ENCODE measurements around the gene WDR70. TPM values are rescaled to one million over a fixed set of nuclear protein-coding genes. Genes with fewer than 3 reads are reported as not detected.

The WDR70 gene
- total RNA-seq, 1 donor from 2014 or later: 43.0 TPM

- Mint-ChIP-seq H3K9me3 (ENCODE audit: low read depth) (peaks cover 6% of the 10 kb centered on the region), H3K4me1 (ENCODE audit: low read depth) (peaks cover 19% of the 10 kb centered on the region), H3K36me3 (ENCODE audit: insufficient read depth) (peaks cover 8% of the 10 kb centered on the region), H3K27ac (no peak overlapping the region), H3K27me3 (no peaks in the 10 kb centered on the region), H3K4me3 (ENCODE audit: low read depth) (no peak overlapping the region)
- no peak for DNase-seq (ENCODE audit: low spot score, unreplicated experiment)
- TF ChIP-seq, protein P1, sequence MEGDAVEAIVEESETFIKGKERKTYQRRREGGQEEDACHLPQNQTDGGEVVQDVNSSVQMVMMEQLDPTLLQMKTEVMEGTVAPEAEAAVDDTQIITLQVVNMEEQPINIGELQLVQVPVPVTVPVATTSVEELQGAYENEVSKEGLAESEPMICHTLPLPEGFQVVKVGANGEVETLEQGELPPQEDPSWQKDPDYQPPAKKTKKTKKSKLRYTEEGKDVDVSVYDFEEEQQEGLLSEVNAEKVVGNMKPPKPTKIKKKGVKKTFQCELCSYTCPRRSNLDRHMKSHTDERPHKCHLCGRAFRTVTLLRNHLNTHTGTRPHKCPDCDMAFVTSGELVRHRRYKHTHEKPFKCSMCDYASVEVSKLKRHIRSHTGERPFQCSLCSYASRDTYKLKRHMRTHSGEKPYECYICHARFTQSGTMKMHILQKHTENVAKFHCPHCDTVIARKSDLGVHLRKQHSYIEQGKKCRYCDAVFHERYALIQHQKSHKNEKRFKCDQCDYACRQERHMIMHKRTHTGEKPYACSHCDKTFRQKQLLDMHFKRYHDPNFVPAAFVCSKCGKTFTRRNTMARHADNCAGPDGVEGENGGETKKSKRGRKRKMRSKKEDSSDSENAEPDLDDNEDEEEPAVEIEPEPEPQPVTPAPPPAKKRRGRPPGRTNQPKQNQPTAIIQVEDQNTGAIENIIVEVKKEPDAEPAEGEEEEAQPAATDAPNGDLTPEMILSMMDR (IDR thresholded peaks at IDR 0.05; ENCODE audit: unreplicated experiment): no peak
These were observed 358.4 kb downstream of the WDR70 start for GRCh38 chr5:37737326-37738056.

DNA sequence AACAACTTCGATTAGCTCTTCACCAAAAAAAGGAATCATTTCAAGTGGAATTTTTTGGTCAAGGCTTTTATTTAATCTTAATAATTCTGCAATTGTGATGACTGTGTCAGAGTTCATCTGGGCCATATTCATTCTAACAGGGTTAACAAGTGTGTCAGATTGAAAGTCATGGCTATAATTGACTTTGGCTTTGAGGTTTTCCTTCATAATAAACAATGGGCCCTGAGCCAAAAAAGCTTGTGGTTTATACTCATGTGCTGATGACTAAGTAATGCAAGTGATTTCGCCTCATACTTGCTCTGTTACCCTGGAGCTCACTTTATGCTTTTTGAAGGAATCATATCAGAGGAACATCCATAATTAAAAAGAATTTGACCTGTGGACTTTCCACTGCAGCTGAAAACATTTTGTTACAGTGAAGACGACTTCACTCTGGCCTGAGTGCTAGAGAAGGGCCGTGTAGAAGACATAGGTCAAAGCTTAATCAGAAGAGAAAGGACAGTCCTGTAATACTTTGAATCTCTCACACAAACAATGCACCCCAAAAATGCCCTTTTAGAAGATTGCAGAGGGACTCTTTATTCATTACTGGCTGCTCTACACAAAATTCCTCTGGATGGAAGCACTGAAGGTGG lies 359.1 kb downstream of the WDR70 start:
- TF ChIP-seq, protein P1 (IDR thresholded peaks at IDR 0.05; ENCODE audit: unreplicated experiment): no peak
- peaks cover 11% of the 10 kb centered on the region for H3K36me3 Mint-ChIP-seq (ENCODE audit: insufficient read depth)

DNA sequence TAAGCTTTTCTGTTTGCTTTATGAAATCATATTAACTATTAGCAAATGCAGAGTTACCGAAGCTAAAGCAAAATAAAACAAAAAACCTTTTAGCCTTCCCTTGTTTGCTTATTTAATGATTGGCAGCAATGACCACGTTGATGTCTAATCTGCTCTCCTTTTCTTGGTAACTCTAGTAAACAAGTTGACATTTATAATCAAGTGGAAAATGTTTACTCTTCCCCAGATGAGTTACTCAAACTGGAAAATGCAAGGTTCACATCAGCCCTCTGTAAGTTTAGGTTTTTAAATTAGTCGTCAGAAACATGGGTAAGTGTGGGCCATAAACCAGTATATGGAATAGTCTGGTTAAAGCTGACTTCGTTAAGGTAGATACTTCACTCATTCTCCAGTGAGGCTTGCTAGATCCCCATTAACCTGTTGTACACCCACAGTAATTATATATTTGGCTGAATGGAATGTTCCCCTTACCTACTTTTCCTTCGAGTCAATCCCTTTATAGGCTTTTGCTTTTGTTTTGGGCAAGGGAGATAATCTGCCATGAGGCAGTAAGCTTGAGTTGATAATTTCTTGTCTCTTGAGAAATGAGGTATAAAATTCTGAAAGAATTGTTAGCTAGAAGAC lies 359.9 kb downstream of the WDR70 start:
- peaks cover 19% of the 10 kb centered on the region for H3K4me1 Mint-ChIP-seq (ENCODE audit: low read depth)
- no peak overlapping the region for H3K27ac Mint-ChIP-seq
- DNase-seq (ENCODE audit: low spot score, unreplicated experiment): no peak
- H3K27me3 Mint-ChIP-seq: no peaks in the 10 kb centered on the region
- H3K9me3 Mint-ChIP-seq (ENCODE audit: low read depth): peaks cover 6% of the 10 kb centered on the region
- peaks cover 13% of the 10 kb centered on the region for H3K36me3 Mint-ChIP-seq (ENCODE audit: insufficient read depth)
- TF ChIP-seq, protein P1 (IDR thresholded peaks at IDR 0.05; ENCODE audit: unreplicated experiment): no peak
- no peak overlapping the region for H3K4me3 Mint-ChIP-seq (ENCODE audit: low read depth)

More for the DNA sequence above, 359.1 kb downstream of the WDR70 start:
- Mint-ChIP-seq H3K27ac (no peak overlapping the region), H3K27me3 (no peaks in the 10 kb centered on the region), H3K9me3 (ENCODE audit: low read depth) (peaks cover 6% of the 10 kb centered on the region), H3K4me3 (ENCODE audit: low read depth) (no peak overlapping the region), H3K4me1 (ENCODE audit: low read depth) (peaks cover 19% of the 10 kb centered on the region)
- DNase-seq (ENCODE audit: low spot score, unreplicated experiment): no peak

GRCh38 chr5:37739817-37740261 lies 360.7 kb downstream of the WDR70 start:
- Mint-ChIP-seq H3K4me1 (ENCODE audit: low read depth) (peaks cover 18% of the 10 kb centered on the region), H3K4me3 (ENCODE audit: low read depth) (no peak overlapping the region), H3K27me3 (no peaks in the 10 kb centered on the region), H3K27ac (no peak overlapping the region), H3K36me3 (ENCODE audit: insufficient read depth) (peaks cover 22% of the 10 kb centered on the region), H3K9me3 (ENCODE audit: low read depth) (peaks cover 12% of the 10 kb centered on the region)
- TF ChIP-seq, protein P1 (IDR thresholded peaks at IDR 0.05; ENCODE audit: unreplicated experiment): no peak
- no peak for DNase-seq (ENCODE audit: low spot score, unreplicated experiment)

DNA sequence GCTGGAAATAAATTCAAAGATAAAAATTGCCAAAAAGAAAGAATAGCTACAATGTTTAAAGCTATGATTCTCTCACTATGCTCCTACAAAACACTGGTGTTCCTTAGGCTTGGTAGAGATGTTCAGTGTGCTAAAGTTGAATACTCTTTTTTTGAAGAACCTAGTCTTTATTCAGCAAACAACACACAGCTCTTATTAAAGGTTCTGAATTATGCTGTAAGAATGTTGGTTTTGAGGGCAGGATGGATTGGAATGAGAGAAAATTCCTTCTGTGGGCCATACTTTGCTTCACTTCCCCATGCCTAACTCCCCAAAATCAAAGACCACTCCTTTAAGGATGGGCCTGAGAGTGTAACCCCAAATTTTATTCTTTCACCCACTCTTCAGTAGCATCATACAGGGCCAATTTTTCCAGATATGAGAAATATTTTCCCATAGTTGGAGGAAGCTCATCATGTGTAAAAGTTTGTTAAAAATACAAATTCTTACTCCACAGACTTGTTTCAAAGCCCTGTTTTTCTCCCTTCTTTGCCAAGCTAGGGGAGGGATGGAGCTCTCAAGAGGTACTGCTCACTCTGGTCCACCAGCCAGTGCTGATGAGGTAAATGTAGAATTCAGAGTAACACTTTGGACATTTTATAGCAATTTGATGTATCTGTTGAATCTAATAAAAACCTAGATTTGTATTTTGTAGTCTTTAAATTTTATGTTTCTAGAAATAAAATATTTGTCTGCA lies 361.4 kb downstream of the WDR70 start:
- Mint-ChIP-seq H3K4me3 (ENCODE audit: low read depth) (no peak overlapping the region), H3K9me3 (ENCODE audit: low read depth) (peaks cover 16% of the 10 kb centered on the region), H3K4me1 (ENCODE audit: low read depth) (peaks cover 15% of the 10 kb centered on the region), H3K27ac (no peak overlapping the region), H3K27me3 (no peaks in the 10 kb centered on the region), H3K36me3 (ENCODE audit: insufficient read depth) (peaks cover 27% of the 10 kb centered on the region)
- DNase-seq (ENCODE audit: low spot score, unreplicated experiment): no peak
- TF ChIP-seq, protein P1 (IDR thresholded peaks at IDR 0.05; ENCODE audit: unreplicated experiment): no peak
